ENCODE measurements around the gene NAB1.

NAB1 gene

GRCh38 chr2:190726255-190726654, 77.4 kb downstream of the NAB1 start:
- no peak for ATAC-seq

GRCh38 chr2:190736355-190736754, 87.5 kb downstream of the NAB1 start:
- H3K27me3 Mint-ChIP-seq: peaks cover 3% of the 10 kb centered on the region
- no peak overlapping the region for H3K27ac Mint-ChIP-seq
- ATAC-seq: no peak
- no peaks in the 10 kb centered on the region for H3K36me3 Mint-ChIP-seq
- H3K9me3 Mint-ChIP-seq: no peaks in the 10 kb centered on the region
- H3K4me1 Mint-ChIP-seq: no peaks in the 10 kb centered on the region
- H3K4me3 Mint-ChIP-seq: no peak overlapping the region

More at GRCh38 chr2:190726255-190726654, 77.4 kb downstream of the NAB1 start:
- peaks cover 19% of the 10 kb centered on the region for H3K4me1 Mint-ChIP-seq
- H3K36me3 Mint-ChIP-seq: no peaks in the 10 kb centered on the region
- H3K4me3 Mint-ChIP-seq: no peak overlapping the region
- no peaks in the 10 kb centered on the region for H3K27me3 Mint-ChIP-seq
- no peak overlapping the region for H3K27ac Mint-ChIP-seq
- H3K9me3 Mint-ChIP-seq: peaks cover 3% of the 10 kb centered on the region

- no peak overlapping the region for H3K4me3 Mint-ChIP-seq
- H3K27me3 Mint-ChIP-seq: peaks cover 18% of the 10 kb centered on the region
- no peaks in the 10 kb centered on the region for H3K9me3 Mint-ChIP-seq
- no peaks in the 10 kb centered on the region for H3K4me1 Mint-ChIP-seq
- no peak for ATAC-seq
- H3K36me3 Mint-ChIP-seq: no peaks in the 10 kb centered on the region
- H3K27ac Mint-ChIP-seq: no peak overlapping the region
These were observed 91.6 kb downstream of the NAB1 start for GRCh38 chr2:190740449-190740848.
